ENCODE data around the gene RABEP2. TPM values are rescaled to one million over a fixed set of nuclear protein-coding genes. Genes with fewer than 3 reads are reported as not detected.

The RABEP2 gene
- total RNA-seq, 1 experiment from 2014 or later: 40.2 TPM

DNA sequence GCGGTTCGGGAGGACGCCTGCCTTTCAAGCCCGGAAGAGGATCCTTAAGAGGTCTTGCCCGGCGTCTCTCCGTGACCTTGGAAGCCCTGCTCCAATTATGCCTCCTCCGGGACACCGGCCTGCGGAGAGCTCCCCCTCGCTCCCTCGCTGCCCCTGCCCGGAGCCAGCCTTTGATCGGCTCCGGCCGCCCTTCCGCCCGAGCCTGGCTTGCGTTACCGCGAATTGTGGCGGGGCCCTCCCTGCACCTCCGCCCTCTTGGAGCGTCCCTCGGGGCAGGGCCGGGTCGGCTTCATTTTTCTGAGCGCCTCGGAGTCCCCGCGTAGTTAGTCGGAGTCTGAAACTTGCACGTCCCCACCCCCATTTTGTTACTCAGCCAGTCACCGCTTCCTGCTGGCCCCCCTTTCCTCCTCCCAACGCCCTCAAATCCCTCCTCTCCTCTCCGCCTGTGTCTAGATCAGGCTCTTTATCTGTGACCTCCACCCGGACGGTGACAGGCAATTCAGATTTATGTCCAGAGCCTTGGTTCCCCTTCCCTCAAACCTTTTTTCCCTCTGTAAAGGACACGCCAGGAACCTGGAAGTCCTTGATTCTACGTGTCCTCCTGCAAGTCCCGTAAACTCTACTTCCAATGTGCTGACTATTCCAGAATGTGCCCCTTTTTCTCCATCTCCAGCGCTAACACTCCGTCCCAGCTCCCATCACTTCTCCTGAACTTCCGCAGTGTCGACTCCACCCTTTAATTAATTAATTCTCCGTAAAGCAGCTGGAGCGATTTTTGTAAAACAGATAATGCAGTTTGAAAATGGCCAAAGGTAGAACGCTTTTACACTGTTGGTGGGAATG is 569 bp upstream of the RABEP2 start:
- POLR2A ChIA-PET (ENCODE audit: unreplicated experiment): no interaction called here
- no peaks in the 10 kb centered on the region for H3K9me3 ChIP-seq (ENCODE audit: low read length)
- intact Hi-C loops (cut with micrococcal nuclease): no loop called here

DNA sequence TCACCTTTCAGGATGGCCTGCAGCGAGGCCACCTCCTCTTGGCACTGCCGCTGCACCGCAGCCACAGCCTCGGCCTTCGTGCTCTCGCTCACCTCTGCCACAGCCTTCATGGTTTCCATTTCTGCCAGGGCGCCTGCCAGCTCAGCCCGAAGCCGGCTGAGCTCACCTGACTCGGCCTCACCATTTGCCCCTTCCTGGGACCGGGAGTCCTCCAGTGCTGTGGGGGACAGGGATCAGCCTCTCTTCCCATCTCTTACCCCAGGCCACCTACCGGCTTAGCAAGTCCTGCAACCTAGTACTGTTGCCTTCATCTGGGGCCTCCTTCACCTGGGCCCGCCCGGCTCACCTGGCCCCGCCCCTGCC is 658 bp downstream of the RABEP2 start:
- no peaks in the 10 kb centered on the region for H3K9me3 ChIP-seq (ENCODE audit: low read length)
- no peak for TF ChIP-seq EZH2phosphoT487 (IDR thresholded peaks at IDR 0.05; ENCODE audit: borderline replicate concordance, low read length)
- TF ChIP-seq, protein P1, sequence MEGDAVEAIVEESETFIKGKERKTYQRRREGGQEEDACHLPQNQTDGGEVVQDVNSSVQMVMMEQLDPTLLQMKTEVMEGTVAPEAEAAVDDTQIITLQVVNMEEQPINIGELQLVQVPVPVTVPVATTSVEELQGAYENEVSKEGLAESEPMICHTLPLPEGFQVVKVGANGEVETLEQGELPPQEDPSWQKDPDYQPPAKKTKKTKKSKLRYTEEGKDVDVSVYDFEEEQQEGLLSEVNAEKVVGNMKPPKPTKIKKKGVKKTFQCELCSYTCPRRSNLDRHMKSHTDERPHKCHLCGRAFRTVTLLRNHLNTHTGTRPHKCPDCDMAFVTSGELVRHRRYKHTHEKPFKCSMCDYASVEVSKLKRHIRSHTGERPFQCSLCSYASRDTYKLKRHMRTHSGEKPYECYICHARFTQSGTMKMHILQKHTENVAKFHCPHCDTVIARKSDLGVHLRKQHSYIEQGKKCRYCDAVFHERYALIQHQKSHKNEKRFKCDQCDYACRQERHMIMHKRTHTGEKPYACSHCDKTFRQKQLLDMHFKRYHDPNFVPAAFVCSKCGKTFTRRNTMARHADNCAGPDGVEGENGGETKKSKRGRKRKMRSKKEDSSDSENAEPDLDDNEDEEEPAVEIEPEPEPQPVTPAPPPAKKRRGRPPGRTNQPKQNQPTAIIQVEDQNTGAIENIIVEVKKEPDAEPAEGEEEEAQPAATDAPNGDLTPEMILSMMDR (conservative IDR thresholded peaks at IDR 0.05; ENCODE audit: low read depth, low read length): no peak
- TF ChIP-seq EZH2 (IDR thresholded peaks at IDR 0.05; ENCODE audit: low read length, unreplicated experiment): no peak
- DNase-seq (no peak), ATAC-seq (no peak)
- ChIA-PET POLR2A (ENCODE audit: unreplicated experiment) (no interaction called here), CTCF (no interaction called here)
- intact Hi-C loops (cut with micrococcal nuclease): no loop called here
- H3K36me3 ChIP-seq (ENCODE audit: low read depth, low read length): no peaks in the 10 kb centered on the region
- peak overlapping the region; percentile 80 for H3K4me3 ChIP-seq (ENCODE audit: low read length)
- peak overlapping the region; percentile 76 for H2AFZ ChIP-seq (ENCODE audit: low read length)
- peak overlapping the region; percentile 56 for H3K9ac ChIP-seq (ENCODE audit: low read length)
- H3F3A ChIP-seq (ENCODE audit: low read length, unreplicated experiment): no peaks in the 10 kb centered on the region
- peaks cover 10% of the 10 kb centered on the region; the same call in 1 of the 2 replicates for H3K4me1 ChIP-seq (ENCODE audit: insufficient read depth, low read length)
- H3K27me3 ChIP-seq (ENCODE audit: low read length): no peaks in the 10 kb centered on the region
- no TSS peak for BruUV-seq (replicated peaks)
- peaks cover 15% of the 10 kb centered on the region; the same call in 1 of the 2 replicates for H3K79me2 ChIP-seq (ENCODE audit: low read length)
- H3K27ac ChIP-seq (ENCODE audit: low read length): peak overlapping the region; percentile 50
- H3K9me2 ChIP-seq (replicated peaks; ENCODE audit: low read length): no peaks in the 10 kb centered on the region
- H4K20me1 ChIP-seq (ENCODE audit: low read length): no peaks in the 10 kb centered on the region
- peak overlapping the region; percentile 98 for H3K4me2 ChIP-seq (ENCODE audit: low read length)

More for the DNA sequence above, 569 bp upstream of the RABEP2 start:
- no peaks in the 10 kb centered on the region for H3F3A ChIP-seq (ENCODE audit: low read length, unreplicated experiment)
- peak overlapping the region; percentile 94 for H3K9ac ChIP-seq (ENCODE audit: low read length)
- peak overlapping the region; percentile 98 for H3K4me2 ChIP-seq (ENCODE audit: low read length)
- no peaks in the 10 kb centered on the region for H3K27me3 ChIP-seq (ENCODE audit: low read length)
- no peaks in the 10 kb centered on the region for H3K36me3 ChIP-seq (ENCODE audit: low read depth, low read length)
- TF ChIP-seq EZH2 (IDR thresholded peaks at IDR 0.05; ENCODE audit: low read length, unreplicated experiment): no peak
- no peak for TF ChIP-seq EZH2phosphoT487 (IDR thresholded peaks at IDR 0.05; ENCODE audit: borderline replicate concordance, low read length)
- TF ChIP-seq, protein P1 (conservative IDR thresholded peaks at IDR 0.05; ENCODE audit: low read depth, low read length): no peak
- peak overlapping the region; percentile 89 for H3K27ac ChIP-seq (ENCODE audit: low read length)
- CTCF ChIA-PET: no interaction called here
- DNase-seq (peak; percentile 58), ATAC-seq (peak; percentile 55)
- TSS peak; percentile 74 for BruUV-seq (replicated peaks)
- no peaks in the 10 kb centered on the region for H4K20me1 ChIP-seq (ENCODE audit: low read length)
- peak overlapping the region; percentile 95 for H2AFZ ChIP-seq (ENCODE audit: low read length)
- peaks cover 15% of the 10 kb centered on the region; the same call in 1 of the 2 replicates for H3K79me2 ChIP-seq (ENCODE audit: low read length)
- no peaks in the 10 kb centered on the region for H3K9me2 ChIP-seq (replicated peaks; ENCODE audit: low read length)
- H3K4me3 ChIP-seq (ENCODE audit: low read length): peak overlapping the region; percentile 80
- H3K4me1 ChIP-seq (ENCODE audit: insufficient read depth, low read length): peaks cover 10% of the 10 kb centered on the region; the same call in 1 of the 2 replicates

All from PC-3 (cell line).